Measurements from ENCODE around the gene DOCK3.
"Not testable (repeated sequence)": the region's sequence is repeated elsewhere in the genome, so short reads cannot be mapped to it uniquely, and the experiment has no call there.

The DOCK3 gene

DNA sequence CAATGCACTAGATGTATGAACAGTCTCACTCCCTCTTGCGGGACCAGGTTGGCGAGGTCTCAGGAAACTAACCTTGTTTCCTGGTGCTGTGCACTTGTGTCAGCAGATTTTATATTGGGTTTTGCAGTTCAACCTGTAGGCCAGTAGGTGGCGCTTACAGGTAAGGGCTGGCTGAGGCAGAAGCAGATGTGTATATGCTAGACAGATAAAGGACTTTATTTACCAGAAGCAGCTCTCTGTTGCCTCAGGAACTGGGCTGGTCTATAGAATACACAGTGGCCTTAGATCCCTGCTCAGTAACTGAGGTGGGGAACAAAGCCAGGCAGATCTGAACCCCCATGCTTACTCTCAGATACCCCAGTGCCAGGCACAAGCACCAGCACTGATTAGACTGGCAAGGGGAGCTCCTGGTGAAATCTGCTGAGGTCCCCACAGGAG lies 296.8 kb downstream of the DOCK3 start:
- in situ Hi-C loops (cut with MboI; ENCODE audit: low sequenced_read_pairs) = no loop called here

DNA sequence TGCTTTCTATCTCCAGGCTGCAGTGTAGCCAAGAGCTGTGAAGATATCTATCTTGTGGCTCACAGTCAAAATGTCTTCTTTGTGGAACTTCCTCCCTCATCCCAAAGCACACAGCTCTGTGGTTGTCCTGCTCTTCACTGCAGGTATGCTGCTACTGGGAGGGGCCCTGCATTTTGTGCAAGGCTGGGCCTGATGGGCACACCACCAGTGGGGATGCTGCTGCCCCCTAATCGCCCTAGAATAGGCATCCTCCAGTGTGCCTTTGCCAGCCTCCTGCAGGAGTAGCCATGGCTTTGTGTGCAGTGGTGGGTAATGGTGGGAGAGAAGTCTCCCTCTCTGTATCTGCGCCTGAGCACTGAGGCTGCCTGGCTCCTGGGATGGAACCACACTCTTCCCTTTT lies 297.3 kb downstream of the DOCK3 start:
- in situ Hi-C loops (cut with MboI; ENCODE audit: low sequenced_read_pairs) = no loop called here

DNA sequence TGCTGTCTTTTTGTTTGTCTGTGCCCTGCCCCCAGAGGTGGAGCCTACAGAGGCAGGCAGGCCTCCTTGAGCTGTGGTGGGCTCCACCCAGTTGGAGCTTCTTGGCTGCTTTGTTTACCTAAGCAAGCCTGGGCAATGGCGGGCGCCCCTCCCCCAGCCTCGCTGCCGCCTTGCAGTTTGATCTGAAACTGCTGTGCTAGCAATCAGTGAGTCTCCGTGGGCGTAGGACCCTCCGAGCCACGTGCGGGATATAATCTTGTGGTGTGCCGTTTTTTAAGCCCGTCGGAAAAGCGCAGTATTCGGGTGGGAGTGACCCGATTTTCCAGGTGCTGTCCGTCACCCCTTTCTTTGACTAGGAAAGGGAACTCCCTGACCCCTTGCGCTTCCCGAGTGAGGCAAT lies 303.9 kb downstream of the DOCK3 start:
- in situ Hi-C loops (cut with MboI; ENCODE audit: low sequenced_read_pairs) = not testable (repeated sequence)

DNA sequence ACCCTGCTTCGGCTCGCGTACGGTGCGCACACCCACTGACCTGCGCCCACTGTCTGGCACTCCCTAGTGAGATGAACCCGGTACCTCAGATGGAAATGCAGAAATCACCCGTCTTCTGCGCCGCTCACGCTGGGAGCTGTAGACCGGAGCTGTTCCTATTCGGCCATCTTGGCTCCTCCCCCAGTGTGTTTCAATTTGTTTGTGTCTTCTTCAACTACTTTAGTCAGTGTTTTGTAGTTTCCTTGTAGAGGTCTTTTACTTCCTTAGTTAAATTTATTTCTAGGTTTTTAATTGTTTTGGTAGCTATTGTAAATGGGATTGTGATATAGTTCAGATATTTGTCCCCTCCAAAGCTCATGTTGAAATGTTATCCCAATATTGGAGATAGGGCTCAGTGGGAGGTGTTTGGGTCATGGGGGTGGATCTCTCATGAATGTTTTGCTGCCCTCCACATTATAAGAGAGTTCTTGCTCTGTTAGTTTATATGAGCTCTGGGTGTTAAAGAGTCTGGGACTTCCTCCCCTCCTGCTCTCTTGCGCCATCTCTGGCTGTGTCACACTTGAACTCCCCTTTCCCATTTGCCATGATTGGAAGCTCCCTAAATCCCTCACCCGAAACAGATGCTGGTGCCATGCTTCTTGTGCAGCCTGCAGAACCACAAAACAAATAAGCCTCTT lies 304.4 kb downstream of the DOCK3 start:
- in situ Hi-C loops (cut with MboI; ENCODE audit: low sequenced_read_pairs) = no loop called here

DNA sequence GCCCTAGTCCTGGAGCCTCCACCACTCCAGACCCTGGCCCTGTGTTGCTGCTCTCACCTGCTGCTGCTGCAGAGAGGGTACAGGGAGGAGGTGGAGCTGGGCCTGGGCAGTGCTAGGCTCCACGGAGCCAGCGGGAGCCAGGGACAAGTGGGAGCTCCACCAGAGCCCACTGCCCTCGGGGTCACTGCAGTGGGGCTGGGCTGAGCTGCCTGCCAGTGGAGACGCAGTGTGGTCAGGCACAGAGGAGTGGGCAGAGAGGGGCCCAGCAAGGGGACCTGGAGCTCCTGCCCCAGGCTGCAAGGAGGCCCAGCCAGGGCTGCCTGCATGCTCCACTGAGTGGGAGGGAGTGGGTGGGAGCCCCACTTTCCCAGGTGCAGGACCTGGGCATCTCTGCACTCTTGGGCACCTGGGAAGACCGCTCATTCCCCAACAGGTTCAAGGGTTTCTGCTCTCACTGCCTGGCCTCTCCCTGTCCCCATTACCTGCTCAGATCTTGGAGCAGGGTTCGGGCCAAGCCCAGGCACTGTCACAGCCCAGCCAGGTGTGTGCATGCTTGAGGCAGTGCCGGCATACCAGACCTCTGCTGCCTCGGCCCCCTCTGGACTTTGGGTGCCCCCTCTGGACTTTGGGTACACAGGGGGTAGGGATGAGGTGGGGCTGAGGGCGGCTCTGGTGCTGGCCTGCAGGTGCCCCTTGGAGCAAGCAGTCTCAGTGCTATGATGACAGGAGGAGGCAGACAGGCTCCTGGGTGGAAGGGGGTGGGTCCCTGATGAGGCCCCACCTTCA lies 308.0 kb downstream of the DOCK3 start:
- in situ Hi-C loops (cut with MboI; ENCODE audit: low sequenced_read_pairs) = no loop called here

DNA sequence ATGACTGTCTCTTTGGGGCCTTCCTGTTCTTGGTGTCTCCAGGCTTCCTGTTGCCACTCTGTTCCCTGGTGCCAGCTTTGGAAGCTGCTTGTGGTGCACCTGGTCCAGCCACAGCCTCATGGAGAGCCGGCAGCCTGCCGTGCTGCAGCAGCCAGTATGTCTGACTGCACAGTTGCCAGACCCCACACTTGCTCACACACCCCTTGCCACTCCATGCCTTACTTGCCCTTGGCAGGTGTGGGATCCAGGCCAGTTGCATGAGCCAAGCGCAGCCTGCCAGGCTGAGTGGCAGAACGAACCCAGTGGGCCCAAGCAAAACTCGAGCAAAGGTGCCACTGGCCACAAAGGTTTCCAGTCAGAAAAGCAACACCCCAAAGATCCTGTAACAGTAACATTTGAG lies 309.2 kb downstream of the DOCK3 start:
- in situ Hi-C loops (cut with MboI; ENCODE audit: low sequenced_read_pairs) = no loop called here

- in situ Hi-C loops (cut with MboI; ENCODE audit: low sequenced_read_pairs) = no loop called here
Observed at GRCh38 chr3:50985893-50986292, 311.2 kb downstream of the DOCK3 start.

GRCh38 chr3:50986726-50987125 lies 312.0 kb downstream of the DOCK3 start:
- in situ Hi-C loops (cut with MboI; ENCODE audit: low sequenced_read_pairs) = no loop called here

DNA sequence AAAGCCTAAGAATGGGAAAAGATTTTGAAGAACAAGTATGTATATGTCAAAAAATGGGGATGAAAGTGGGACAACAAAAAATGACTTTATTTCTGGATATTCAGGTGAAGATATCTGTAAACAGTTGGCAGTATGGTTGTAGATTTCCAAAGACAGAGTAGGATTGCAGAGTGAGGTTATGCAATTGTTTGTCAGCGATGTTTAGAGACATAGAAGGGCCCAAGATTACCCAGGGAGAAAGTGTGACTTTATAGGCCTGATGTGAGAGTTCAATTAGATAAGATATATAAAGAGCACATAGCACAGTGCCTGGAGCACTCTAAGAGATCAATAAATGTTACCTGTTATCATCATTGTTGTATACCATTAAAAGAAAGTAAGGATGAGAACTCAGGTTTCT lies 319.8 kb downstream of the DOCK3 start:
- in situ Hi-C loops (cut with MboI; ENCODE audit: low sequenced_read_pairs) = no loop called here

- in situ Hi-C loops (cut with MboI; ENCODE audit: low sequenced_read_pairs) = no loop called here
Observed at GRCh38 chr3:50995085-50995824, 320.5 kb downstream of the DOCK3 start.

- in situ Hi-C loops (cut with MboI; ENCODE audit: low sequenced_read_pairs) = no loop called here
Observed at GRCh38 chr3:51002495-51002894, 327.8 kb downstream of the DOCK3 start.

DNA sequence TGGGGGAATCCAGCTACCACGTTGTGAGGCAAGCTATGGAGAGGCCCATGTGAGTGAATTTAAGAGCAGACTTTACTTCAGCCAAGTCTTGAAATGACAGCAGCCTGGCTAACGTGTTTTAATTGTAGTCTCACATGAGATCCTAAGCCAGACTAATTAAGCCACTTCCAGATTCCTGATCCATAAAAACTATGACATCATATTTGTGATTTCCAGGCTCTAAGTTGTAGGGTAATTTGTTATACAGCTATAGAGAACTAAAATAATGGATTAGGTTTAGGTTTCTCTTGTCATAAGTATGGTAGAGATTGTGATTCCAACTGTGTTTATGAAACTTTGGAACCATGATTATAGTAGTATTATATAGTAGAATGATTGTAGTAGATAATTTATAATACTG lies 329.5 kb downstream of the DOCK3 start:
- in situ Hi-C loops (cut with MboI; ENCODE audit: low sequenced_read_pairs) = no loop called here

DNA sequence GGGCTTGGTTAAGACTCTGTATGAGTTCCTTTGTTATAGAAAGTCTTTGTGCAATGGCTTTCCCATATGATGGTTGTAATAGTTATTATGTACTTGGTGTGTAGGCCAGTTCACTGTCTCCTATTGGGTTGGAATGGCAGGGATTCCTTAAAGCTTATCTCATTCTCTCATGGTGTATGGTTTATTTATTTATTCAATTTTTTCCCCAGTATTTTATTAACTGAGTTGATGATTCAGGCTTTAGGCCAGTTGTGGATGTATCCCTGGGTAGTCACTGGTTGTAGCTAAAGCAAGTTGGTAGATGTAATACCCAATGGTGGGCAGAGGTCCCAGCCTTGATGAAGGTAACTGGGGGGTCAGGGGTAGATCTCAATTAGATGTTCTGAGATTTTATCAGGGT lies 349.4 kb downstream of the DOCK3 start:
- in situ Hi-C loops (cut with MboI; ENCODE audit: low sequenced_read_pairs) = no loop called here

- in situ Hi-C loops (cut with MboI; ENCODE audit: low sequenced_read_pairs) = no loop called here
Observed at GRCh38 chr3:51024765-51025632, 350.3 kb downstream of the DOCK3 start.

- in situ Hi-C loops (cut with MboI; ENCODE audit: low sequenced_read_pairs) = no loop called here
Observed at GRCh38 chr3:51031666-51032065, 356.9 kb downstream of the DOCK3 start.

- in situ Hi-C loops (cut with MboI; ENCODE audit: low sequenced_read_pairs) = no loop called here
Observed at GRCh38 chr3:51035630-51036029, 360.9 kb downstream of the DOCK3 start.

DNA sequence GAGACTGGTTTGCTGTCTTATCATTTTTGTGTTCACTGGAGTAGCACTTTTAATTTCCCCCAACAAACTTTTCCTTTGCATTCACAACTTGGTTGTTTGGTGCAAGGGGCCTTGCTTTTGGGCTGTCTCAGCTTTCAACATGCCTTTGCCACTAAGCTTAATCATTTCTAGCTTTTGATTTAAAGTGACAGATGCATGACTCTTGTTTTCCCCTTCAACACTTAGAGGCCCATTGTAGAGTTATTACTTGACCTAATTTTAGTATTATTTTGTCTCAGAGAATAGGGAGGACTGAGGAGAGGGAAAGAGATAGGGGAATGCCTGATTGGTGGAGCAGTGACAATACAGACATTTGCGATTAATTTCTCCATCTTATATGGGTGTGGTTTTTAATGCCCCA lies 370.3 kb downstream of the DOCK3 start:
- in situ Hi-C loops (cut with MboI; ENCODE audit: low sequenced_read_pairs) = no loop called here

- in situ Hi-C loops (cut with MboI; ENCODE audit: low sequenced_read_pairs) = no loop called here
Observed at GRCh38 chr3:51052562-51052961, 377.8 kb downstream of the DOCK3 start.

GRCh38 chr3:51057121-51057520 lies 382.4 kb downstream of the DOCK3 start:
- in situ Hi-C loops (cut with MboI; ENCODE audit: low sequenced_read_pairs) = no loop called here

GRCh38 chr3:51063053-51063452 lies 388.3 kb downstream of the DOCK3 start:
- in situ Hi-C loops (cut with MboI; ENCODE audit: low sequenced_read_pairs) = no loop called here

DNA sequence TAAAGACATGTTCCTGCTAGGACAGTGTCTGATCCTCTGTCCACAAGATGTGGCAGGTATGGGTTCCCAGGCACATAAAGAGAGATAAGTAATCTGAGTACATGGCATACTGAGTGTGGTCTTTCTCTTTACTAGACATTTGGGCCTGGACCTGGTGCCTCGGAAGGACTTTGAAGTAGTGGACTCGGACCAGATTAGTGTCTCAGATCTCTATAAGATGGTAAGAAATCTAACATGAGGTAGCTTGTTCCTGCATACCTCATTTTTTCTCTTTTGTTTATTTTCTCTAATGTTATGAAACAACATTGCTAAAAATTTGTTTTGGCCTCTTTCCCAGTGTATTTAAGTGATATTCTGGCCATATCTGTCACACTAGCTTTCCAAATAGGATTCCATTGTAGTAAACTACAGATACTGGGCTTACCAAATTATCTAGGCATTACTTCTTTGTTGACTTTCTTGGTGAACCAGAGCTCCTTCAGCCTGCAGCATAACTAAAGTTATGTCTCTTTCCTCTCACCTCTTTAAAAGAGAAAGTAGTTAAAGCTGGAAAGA lies 400.6 kb downstream of the DOCK3 start:
- in situ Hi-C loops (cut with MboI; ENCODE audit: low sequenced_read_pairs) = no loop called here

Data from HL-60/S4 (cell line).